ENCODE results near the gene MOCS3.

- TF ChIP-seq CTCF (IDR thresholded peaks at IDR 0.05) (no peak), POLR2A (IDR thresholded peaks at IDR 0.05; ENCODE audit: low read length) (no peak), NFE2L2 (conservative IDR thresholded peaks at IDR 0.05; ENCODE audit: low read length) (no peak), JUN (IDR thresholded peaks at IDR 0.05) (no peak), MAX (IDR thresholded peaks at IDR 0.05) (no peak), HDAC2 (IDR thresholded peaks at IDR 0.05) (no peak), TP53 (CRISPR knock-in tag; IDR thresholded peaks at IDR 0.05) (no peak), SMC3 (IDR thresholded peaks at IDR 0.05) (no peak), NR3C1 (IDR thresholded peaks at IDR 0.05) (no peak), RFX5 (IDR thresholded peaks at IDR 0.05) (no peak), RAD21 (conservative IDR thresholded peaks at IDR 0.05 in 1 of 2, IDR thresholded peaks at IDR 0.05 in 1 of 2) (no peak), EP300 (IDR thresholded peaks at IDR 0.05) (no peak), USF2 (IDR thresholded peaks at IDR 0.05) (no peak), ZFP36 (IDR thresholded peaks at IDR 0.05; ENCODE audit: borderline replicate concordance, partially characterized antibody) (no peak)
Measured at GRCh38 chr20:51003753-51004152, 45.1 kb downstream of the MOCS3 start.

Data from A549 (cell line).